GM18868 (cell line): ENCODE measurements around the gene DCTN1.
"Not testable (repeated sequence)": the region's sequence is repeated elsewhere in the genome, so short reads cannot be mapped to it uniquely, and the experiment has no call there.

Experiments
- ATAC-seq: cut with Tn5 transposase; IDR thresholded peaks from one replicate; pipeline ENCODE4 v1.9.1; 2021; ENCODE audit warnings: mild to moderate bottlenecking, moderate library complexity; ENCODE audit not compliant: unreplicated experiment

DCTN1 gene

GRCh38 chr2:74373985-74374384 lies 6.1 kb downstream of the DCTN1 start:
- no peak for ATAC-seq

GRCh38 chr2:74373221-74373676 lies 6.9 kb downstream of the DCTN1 start:
- no peak for ATAC-seq

- no peak for ATAC-seq
Measured at GRCh38 chr2:74372674-74373073, 7.4 kb downstream of the DCTN1 start.

DNA sequence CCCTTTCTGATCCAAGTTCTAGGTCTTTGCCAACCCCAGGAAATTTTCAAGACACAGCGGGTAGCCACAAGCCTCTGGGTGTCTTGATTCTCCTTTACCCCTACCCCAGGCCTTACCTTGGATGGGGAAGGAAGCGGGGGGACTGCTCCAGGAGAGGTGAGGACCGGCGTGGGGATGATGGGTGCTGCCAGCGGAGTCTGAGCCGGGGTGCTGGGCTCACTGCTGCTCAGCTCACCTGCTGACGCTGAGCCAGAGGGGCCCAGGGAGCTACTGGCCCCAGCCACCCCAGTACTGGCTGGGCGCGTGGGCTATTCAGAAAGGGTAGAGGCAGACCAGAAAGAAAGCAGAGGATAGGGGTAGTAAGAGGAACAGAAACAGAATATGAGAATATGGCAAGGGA lies 8.7 kb downstream of the DCTN1 start:
- no peak for ATAC-seq

DNA sequence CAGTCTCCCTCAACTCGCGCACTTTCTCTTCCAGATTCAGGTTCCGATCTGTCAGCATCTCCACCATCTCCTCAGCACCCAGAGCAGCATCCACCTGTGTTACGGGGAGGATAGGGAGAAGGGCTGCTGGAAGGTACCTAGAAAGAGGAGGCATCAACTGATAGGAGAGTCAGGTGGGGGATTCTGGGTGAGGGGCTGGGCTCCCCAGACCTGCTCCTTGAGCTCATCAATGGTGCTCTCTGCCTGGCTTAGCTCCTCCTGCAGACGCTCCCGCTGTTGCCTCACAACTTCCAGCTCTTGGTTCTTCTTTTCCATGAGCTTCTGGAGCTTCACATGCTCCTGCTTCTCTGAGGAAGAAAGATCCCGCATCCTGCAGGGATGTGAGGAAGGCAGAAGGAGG lies 10.1 kb downstream of the DCTN1 start:
- no peak for ATAC-seq

- ATAC-seq = no peak
Measured at GRCh38 chr2:74368499-74368898, 11.6 kb downstream of the DCTN1 start.

- ATAC-seq = no peak
Measured at GRCh38 chr2:74367789-74368188, 12.3 kb downstream of the DCTN1 start.

DNA sequence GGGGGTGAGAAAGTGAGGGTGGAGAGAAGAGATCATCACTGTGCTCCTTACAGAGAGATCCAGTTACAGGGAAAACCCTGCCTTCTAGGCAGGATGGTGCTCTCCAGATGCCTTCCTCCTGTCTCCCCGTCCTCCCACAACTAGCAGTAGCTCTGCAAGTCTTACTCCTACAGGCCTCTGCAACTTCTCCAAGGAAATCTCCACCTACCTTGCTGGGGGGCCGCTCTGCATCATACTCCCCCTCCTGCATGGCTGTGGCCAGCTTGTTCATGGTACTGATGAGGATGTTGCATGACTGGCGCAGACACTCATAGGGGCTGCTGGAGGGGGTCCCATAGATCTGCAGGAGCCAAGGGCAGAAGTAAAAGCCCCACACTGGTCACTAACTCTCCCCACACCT lies 14.1 kb downstream of the DCTN1 start:
- no peak for ATAC-seq

DNA sequence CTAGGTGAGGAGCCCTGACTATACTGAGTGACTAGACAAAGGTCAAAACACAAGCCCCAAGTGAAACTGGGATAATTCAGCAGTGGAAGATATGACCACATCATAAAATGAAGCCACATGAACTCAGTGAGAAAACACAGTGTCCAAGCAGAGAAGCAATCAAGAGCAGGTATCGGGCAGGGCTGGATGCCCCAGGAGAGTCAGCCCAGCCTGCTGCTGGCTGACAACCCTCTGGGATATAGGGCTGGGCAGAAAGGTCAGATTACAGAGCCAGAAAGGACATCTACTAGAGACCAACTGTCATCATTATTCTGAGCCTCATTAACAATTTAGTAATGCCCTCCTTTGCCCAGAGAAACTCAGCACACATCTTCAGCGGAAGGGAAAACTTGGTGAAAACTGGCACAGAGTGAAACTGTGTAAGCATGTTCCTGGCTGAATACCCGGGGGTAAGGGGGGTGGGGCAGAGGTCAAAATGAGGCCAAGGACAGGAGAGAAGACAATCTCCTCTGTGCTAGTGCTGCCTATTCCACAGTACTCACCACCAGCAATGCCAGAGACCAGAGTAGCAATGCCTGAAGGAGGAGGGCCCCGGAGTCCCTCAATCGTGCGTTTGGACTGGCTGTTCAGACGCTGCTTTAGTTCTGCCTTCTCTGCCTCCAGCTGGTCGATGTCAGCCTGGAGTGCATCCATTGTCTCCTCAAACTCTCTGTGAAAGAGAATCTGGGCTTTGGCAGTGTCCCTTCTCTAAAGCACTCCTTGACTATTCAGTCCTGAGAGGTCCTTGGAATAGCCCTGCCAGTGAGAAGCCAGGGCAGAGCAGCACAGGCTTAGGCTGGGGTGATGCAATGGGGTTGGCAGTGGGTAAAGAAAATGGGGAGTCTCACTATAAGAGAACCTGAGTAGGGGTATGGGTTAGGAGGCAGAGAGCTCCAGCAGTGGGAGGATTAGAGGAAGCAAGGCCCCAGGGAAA lies 15.3 kb downstream of the DCTN1 start:
- ATAC-seq = no peak

DNA sequence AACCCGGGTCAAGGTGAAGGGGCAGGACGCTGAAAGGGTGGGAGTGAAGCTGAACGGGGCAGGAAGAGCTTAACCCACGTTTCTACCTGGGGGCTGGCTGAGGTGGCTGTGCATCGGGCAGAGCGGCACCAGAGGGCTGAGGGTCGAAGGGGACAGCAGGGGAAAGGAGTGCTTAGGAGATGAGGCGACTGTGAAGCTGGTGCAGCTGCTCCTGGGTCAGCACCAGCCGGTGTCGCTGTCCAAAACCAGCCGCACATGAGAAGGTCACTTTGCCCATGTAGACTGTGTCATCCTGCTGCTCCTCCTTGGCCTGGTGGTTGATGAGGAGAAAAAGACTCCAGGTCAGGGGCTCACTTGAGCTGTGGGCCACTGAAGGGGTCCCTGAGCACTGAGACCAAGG lies 18.8 kb downstream of the DCTN1 start:
- ATAC-seq = no peak

- no peak for ATAC-seq
Measured at GRCh38 chr2:74357627-74358026, 22.5 kb downstream of the DCTN1 start.

DNA sequence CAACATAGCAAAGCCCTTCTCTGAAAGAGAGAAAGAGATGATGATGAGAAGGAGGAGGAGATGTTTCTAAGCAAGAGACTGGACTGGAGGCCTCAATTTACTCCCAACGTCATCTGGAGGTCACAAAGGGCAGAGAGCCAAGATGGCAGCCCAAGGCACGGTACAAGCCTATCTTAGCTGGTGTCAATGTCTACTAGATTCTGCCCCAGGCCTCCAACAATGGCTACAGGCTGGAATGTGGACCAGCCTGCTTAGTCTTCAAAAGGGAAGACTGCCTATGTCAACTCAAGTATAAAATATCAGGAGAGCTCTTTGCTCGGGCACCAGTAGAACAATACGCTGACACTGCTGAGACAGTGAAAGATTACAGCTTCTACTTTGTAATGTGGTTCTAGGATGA lies 30.2 kb downstream of the DCTN1 start:
- ATAC-seq = no peak

- ATAC-seq = no peak
Measured at GRCh38 chr2:74347742-74348141, 32.4 kb downstream of the DCTN1 start.

GRCh38 chr2:74347303-74347702 lies 32.8 kb downstream of the DCTN1 start:
- ATAC-seq = no peak

GRCh38 chr2:74345272-74345943 lies 34.7 kb downstream of the DCTN1 start:
- no peak for ATAC-seq

DNA sequence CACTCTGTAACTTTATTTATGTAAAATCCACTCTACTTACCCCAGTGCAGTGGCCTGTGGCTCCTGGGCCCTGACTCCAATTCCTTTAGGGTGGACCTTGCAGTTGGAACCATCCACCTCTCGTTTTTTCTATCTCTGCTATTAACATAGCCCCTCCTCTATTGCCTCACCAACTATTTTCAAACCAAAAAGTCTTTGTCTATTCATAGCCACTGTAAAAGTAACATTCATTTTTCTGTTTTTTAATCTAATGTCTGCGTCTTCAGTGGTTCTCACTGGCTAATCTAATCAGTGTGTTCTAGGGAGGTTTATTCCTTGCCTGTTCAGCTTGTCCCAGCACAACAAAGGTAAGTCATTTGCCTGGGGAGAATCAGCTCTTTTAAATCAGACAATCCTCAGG lies 36.8 kb downstream of the DCTN1 start, which contains the start of gene SLC4A5:
TSS of gene SLC4A5 (minus strand) at position 101 of the 400 bp plus-strand sequence. CDS start 28,393 bp downstream, outside the sequence.
- no peak for ATAC-seq

DNA sequence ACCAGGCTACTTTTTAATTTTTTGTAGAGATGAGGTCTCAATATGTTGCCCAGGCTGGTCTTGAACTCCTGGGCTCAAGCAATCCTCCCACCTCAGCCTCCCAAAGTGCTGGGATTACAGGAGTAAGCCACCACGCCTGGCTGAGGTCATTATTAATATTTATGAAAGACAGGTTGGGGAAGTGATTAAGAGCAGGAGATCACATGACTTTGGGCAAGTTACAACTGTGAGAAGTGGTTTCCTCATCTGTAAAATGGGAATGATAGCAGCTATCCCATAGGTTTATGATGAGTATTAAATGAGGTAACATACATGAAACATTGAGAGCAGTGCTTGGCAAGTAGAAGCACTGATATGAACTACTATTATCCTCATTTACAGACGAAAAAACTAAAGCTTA lies 43.9 kb downstream of the DCTN1 start:
- ATAC-seq = not testable (repeated sequence)

DNA sequence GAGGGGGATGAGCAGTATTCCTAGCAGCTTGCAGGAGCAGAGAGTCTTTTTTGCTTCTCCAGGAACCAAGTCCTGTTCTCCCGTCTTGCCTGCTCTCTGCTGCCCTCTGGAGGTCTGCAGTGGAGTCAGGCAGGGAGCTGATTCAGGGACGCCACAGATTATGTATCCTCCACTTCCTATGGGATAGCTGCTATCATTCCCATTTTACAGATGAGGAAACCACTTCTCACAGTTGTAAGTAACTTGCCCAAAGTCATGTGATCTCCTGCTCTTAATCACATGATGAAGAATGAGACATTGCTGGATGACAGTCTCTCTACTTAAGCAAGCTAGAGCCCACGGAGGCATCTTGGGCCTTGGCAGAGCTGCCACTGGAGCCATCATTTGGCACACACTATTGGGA lies 45.2 kb downstream of the DCTN1 start:
- peak; percentile 49 for ATAC-seq

DNA sequence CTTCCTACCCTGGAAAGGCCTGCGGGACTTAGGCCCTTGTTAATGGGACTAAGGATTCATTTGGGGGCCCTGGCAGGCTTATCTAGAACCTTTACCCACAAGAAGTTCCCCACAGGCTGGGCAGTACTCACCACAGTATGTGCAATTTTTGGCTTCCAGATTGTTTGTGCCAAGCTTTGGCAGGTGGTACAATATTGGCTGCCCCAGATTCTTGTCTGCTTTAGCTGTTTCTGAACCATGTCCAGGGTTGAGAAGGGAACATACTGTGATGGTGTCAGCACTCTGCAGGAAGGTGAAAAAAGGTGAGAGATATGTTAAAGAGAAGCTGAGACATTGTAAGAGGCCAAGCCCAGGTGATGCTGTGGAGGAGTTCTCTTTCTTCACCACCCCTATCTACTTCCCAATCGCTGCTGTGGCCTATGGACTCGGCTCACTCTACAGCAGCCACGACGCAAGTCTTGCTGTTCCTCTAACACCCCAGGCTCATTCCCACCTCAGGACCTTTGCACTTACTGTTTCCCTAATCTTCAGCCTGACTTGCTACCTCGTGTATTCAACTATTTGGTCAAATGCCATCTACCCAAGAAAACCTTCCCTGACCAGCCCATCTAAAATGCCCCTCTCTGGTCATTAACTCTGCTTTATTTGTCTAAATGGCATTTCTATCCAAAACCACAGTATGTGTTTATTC lies 46.1 kb downstream of the DCTN1 start:
- no peak for ATAC-seq

- ATAC-seq = no peak
Measured at GRCh38 chr2:74333175-74333574, 46.9 kb downstream of the DCTN1 start.

DNA sequence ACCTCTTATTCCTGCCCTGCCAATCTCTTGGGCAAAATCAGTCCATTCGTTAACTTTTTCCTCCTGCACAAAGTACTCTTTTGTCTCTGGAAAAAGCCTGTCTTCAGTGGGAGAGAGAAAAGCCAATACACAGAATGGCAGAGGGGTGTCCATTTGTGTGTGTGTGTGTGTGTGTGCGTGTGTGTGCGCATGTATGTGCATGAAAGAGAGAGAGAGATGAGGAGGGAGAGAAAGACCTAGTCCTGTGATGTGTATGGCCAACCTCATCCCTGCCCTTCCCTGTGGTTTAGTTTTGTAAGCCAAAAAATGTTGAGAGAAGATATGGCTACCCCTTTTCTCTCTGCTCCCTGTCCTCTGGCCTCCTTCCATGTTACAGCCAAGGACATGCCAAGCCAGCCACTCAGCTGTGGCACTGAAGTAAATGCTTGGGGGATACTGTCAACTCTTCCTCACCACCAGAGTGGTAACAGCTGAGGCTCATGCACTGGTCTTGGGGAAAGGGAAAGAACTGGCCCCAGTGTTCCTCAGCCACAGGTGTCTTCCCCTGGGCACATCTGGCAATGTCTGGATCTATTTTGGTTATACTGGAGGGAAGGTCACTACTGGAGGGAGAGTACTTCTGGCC lies 47.4 kb downstream of the DCTN1 start:
- no peak for ATAC-seq
